RWPE1 (cell line): ENCODE measurements around the gene VENTX.
A peak's percentile ranks its signal among the peaks of the same experiment; 100 is the strongest.

Experiments used
- CTCF ChIA-PET: fragments of 350-600 bp; sonication (Branson Sonifier 250); formaldehyde crosslinking; extraction: SDS; loops from one replicate; lab custom pipeline; 2021; lab: Yijun Ruan, JAX
- POLR2A ChIA-PET: fragments of 400-600 bp; formaldehyde crosslinking; extraction: SDS; loops from one replicate; lab custom pipeline; 2020; ENCODE audit warnings: antibody characterized with exemption; ENCODE audit not compliant: low non-redundant PET; lab: Yijun Ruan, JAX
- DNase-seq: peaks from one replicate; pipeline ENCODE4 v3.0.0; 2012; ENCODE audit warnings: low spot score
- H3K27ac ChIP-seq: fragments of 450-650 bp; 2 replicates; pipeline ENCODE4 v1.5.1; 2017
- TF ChIP-seq, protein P1 (sequence below): fragments of 450-650 bp; conservative IDR thresholded peaks from 2 replicates; pipeline ENCODE4 v1.5.1; 2017; ENCODE audit warnings: low read depth, mild to moderate bottlenecking

The VENTX gene

DNA sequence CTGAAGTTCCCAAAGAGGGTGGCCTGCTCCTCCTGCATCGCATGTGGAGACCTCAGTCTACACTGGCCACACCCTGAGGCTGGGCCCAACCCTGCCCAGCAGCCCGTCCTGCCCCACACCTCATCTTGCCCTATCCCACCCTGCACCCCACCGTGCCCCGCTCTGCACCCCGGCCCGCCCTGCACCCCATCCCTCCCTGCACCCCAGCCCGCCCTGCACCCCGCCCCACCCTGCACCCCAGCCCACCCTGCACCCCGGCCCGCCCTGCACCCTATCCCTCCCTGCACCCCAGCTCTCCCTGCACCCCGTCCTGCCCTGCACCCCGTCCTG lies 14.5 kb downstream of the VENTX start:
- DNase-seq = no peak
- CTCF ChIA-PET = no interaction called here
- H3K27ac ChIP-seq = no peak overlapping the region
- TF ChIP-seq, protein P1, sequence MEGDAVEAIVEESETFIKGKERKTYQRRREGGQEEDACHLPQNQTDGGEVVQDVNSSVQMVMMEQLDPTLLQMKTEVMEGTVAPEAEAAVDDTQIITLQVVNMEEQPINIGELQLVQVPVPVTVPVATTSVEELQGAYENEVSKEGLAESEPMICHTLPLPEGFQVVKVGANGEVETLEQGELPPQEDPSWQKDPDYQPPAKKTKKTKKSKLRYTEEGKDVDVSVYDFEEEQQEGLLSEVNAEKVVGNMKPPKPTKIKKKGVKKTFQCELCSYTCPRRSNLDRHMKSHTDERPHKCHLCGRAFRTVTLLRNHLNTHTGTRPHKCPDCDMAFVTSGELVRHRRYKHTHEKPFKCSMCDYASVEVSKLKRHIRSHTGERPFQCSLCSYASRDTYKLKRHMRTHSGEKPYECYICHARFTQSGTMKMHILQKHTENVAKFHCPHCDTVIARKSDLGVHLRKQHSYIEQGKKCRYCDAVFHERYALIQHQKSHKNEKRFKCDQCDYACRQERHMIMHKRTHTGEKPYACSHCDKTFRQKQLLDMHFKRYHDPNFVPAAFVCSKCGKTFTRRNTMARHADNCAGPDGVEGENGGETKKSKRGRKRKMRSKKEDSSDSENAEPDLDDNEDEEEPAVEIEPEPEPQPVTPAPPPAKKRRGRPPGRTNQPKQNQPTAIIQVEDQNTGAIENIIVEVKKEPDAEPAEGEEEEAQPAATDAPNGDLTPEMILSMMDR = no peak
- POLR2A ChIA-PET = no interaction called here

DNA sequence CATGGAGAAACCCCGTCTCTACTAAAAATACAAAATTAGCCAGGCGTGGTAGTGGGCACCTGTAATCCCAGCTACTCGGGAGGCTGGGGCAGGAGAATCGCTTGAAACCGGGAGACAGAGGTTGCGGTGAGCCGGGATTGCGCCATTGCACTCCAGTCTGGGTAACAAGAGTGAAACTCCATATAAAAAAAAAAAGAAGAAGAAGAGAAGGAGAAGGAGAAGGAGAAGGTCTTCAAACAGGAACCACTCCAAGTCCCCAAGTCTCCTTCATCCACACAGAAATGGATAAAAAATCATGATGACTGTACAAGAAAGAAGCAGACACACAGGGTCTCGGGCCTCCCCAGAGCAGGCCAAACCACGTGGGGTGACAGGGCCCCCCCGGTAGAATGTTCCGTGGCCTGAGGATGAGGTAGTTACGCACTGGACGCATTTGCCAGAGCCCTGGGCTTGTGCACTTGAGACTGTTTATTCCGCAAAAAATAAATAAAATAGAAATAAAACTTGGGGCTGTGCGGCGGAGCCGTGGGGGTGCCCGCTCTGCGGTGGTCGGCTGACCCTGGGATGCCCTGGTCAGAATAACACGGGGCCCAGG lies 15.8 kb downstream of the VENTX start:
- no peak overlapping the region for H3K27ac ChIP-seq
- ChIA-PET POLR2A (no interaction called here), CTCF (interaction anchor here (0.6 kb wide), 1 partner anchor 112 kb away, joined by 4 read pairs; no protein-coding TSS in a partner anchor)
- TF ChIP-seq, protein P1 = no peak
- DNase-seq = no peak

DNA sequence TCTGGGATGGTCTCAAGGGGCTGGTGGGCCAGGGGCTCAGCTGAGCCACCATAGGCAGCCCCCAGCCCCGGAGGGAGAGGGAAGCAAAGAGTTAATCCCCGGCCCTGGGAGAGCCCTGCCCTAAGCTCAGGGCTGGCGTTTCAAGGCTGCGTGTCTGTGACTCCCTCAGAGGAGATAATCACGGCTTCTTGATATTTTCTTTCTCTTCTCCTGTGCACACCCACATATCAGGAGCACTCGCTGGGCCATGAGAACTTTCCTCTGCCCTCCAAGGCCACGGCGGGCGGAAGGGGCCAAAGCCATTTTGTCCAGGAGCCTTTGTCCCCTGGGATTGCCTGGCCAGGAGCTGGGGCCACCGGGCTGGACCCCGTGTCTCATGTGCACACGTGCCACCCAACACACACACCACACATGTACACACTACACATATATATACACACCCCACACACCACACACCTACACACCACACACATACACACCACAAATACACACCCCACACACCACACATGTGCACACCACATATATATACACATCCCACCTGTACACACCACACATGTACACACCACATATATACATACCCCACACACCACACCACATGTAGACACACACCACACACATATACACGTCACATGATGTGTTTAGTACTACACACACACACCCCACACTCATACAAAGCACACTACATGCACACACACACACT lies 16.9 kb downstream of the VENTX start:
- ChIA-PET CTCF (no interaction called here), POLR2A (no interaction called here)
- no peak overlapping the region for H3K27ac ChIP-seq
- TF ChIP-seq, protein P1 = no peak
- DNase-seq = no peak

DNA sequence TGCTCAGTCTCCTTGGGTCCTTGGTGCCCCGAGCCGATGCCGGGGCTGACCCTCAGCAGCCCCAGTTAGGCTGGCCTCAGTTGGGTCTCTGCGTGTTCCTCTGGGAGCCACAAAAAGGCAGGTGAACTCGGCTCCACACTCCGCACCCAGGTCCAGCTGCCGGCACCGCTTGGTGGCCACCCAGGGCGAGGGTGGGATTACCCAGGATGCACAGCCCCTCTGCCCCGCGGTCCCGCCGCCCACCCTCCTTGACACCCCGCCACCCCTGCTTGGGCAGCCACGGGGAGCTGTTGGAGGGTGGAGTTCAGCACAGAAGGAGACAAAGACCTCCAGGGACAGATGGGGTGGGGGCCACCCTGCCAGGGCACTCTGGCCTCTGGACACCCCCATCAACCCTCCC lies 17.7 kb downstream of the VENTX start:
- ChIA-PET POLR2A (no interaction called here), CTCF (interaction anchor here (1.0 kb wide), 1 partner anchor 8 kb away, joined by 3 read pairs; no protein-coding TSS in a partner anchor)
- no peak for DNase-seq
- TF ChIP-seq, protein P1 = no peak
- H3K27ac ChIP-seq = no peak overlapping the region

DNA sequence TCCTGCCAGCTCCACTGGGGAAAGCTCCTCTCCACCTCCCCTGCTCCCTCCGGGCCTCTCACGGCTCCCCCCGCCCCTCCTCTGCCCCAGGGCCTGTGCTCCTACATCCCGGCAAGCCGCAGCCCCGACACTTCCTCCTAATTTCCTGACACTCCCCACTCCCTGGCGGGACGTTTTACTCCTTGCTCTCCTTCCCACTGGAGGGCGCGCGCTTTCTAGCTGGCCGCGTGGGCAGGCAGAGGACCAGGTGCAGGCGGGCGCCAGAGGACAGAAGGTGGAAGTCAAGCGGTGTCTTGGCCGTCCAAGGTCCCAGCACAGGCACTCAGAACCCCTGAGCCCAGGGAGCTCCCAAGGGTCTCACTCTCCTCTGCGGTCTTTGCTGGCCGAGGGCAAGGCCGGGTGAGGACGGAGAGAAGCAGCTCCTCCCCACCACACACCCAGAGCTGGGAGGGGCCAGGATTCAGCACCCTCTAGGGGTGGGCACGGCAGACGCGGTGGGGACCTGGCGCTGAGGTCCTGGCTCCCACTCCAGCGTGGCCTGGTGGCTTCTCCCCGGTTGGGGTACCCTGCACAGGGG lies 19.9 kb downstream of the VENTX start:
- no peak for DNase-seq
- TF ChIP-seq, protein P1 = peak; percentile 62
- ChIA-PET CTCF (interaction anchor here (0.6 to 1.5 kb wide), 3 partner anchors 18 to 571 kb away, joined by 3 to 6 read pairs (median 3); no protein-coding TSS in a partner anchor), POLR2A (interaction anchor here (0.8 to 1.0 kb wide), 2 partner anchors 12 to 21 kb away, joined by 3 read pairs; no protein-coding TSS in a partner anchor)
- peak overlapping the region; percentile 93 for H3K27ac ChIP-seq

DNA sequence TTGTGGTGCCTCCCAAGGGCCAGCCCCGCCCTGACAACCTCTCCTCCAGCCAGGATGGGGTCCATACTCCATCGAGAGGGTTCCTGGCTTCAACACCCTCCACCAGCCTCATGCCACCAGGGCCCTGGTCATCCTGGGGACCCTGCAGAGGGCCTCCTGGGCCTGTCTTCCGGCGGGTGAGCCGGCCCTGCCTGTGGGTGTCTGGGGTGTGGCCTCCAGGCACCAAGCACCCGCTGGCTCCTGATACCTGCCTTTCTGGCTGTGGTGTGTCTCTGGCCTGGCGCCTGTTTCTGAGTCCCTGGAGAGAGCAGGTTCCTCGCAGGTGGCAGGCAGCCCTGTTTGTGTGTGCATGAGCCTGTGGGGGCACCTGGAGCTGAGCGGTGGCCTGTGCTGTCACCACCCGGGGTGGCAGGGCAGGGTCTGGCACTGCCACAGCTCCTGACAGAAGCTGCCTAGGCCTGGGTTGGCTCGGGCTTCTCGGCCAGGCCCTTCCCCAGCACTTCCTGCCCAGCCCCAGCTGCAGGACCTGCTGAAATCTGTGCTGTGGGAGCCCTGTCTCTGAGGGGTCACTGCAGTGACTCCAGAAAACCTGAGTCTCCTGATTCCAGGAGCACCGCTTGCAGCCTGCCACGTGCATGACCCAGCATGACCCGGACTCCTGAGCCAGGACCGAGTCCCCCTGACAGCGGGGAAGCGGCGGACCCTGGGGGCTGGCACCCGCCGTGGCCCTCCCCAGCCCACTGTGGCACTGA lies 20.6 kb downstream of the VENTX start:
- DNase-seq = no peak
- CTCF ChIA-PET = interaction anchor here (1.4 to 1.5 kb wide), 2 partner anchors 17 to 20 kb away, joined by 5 to 6 read pairs; no protein-coding TSS in a partner anchor

More for the DNA sequence above, 20.6 kb downstream of the VENTX start:
- peak overlapping the region; percentile 93 for H3K27ac ChIP-seq
- POLR2A ChIA-PET = interaction anchor here (0.8 to 1.0 kb wide), 2 partner anchors 13 to 21 kb away, joined by 3 read pairs; no protein-coding TSS in a partner anchor
- TF ChIP-seq, protein P1 = no peak
